NOMO-1 treated with DMSO at 0.1 percent for 48 hours (cell line): ENCODE results near the gene NR1D1.

Experiments used
- DNase-seq: peaks from one replicate; lab custom pipeline; 2025; ENCODE audit not compliant: unreplicated experiment; lab: John Stamatoyannopoulos, UW

Gene NR1D1

GRCh38 chr17:40111221-40112128 lies 11.1 kb upstream of the NR1D1 start:
- DNase-seq: peak; percentile 84

GRCh38 chr17:40110026-40110845 lies 9.8 kb upstream of the NR1D1 start:
- no peak for DNase-seq

GRCh38 chr17:40108970-40109824 lies 8.8 kb upstream of the NR1D1 start:
- no peak for DNase-seq

DNA sequence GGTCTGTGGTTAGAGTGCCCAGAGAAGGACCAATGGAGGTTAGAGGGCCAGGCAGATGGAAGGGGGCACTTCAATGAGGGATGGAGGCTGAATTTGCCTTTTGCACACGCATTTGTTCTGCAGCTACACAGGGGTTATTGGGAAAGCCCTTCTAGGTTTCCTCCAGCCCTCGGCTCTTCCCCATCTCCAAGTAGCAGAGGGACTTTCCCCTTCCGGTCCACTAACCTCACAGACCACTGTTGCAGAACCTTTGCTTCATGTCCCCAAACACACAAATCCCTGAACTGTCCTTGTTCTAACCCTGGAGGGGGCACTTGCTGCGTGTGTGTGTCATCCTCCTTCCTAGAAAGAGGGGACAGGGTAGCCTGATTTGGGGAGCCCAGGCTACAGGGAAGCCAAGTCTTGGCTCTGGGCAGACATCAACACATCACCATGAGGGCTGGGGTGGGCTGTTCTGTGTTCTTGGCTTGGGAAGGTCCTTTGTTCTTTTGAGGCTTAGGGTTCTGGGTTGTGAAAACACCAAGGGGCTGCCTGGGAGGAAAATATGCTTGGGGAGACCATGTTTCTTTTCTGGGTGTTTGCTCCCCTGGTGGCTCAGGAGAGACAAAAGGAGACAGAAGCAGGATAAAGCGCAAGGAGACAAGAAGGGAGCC lies 7.3 kb upstream of the NR1D1 start:
- DNase-seq: peak; percentile 53

DNA sequence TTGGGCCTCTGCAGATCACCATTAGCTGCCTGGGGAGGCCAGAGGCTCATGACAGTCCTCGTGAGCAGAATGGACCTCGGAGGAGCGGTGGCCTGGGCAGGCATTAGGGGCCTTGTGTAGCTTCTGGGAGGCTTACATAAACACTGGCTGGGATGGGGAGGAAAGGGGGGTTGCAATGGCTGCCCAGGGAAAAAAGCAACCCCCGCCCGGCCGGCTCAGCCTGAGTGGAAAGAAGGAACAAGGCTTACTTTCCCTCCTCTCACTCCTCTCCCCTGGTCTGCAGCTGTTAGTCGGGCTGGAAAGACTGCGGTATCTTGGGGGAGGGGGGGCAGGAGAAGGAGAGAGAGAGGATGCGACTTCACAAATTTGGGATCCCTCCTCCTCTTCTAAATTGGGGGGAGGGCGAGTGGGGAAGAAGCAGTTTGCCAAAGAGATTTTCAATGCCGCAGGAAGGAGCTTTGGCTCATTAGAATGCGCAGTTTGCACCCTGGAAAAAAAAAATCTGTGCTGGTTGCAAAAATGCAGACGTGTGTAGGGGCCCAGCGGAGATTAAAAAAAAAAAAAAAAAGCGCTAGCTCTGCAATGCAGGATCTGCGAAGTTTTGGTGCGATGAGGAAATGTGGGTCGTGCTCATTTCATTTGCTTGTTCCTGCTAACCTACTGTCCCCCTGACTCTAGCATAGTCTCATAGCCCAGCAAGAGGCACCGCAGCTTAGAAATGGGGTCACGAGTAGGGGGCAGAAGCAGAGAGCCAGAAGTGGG lies 6.6 kb upstream of the NR1D1 start:
- peak; percentile 23 for DNase-seq

- no peak for DNase-seq
Observed at GRCh38 chr17:40105861-40106759, 5.7 kb upstream of the NR1D1 start.

- DNase-seq: no peak
Observed at GRCh38 chr17:40104594-40105486, 4.5 kb upstream of the NR1D1 start.

GRCh38 chr17:40103688-40104087 lies 3.3 kb upstream of the NR1D1 start:
- no peak for DNase-seq

- no peak for DNase-seq
Observed at GRCh38 chr17:40103071-40103661, 2.8 kb upstream of the NR1D1 start.

- no peak for DNase-seq
Observed at GRCh38 chr17:40101367-40102210, 1.2 kb upstream of the NR1D1 start.

GRCh38 chr17:40100669-40101366 lies 429 bp upstream of the NR1D1 start:
- DNase-seq: peak; percentile 88

DNA sequence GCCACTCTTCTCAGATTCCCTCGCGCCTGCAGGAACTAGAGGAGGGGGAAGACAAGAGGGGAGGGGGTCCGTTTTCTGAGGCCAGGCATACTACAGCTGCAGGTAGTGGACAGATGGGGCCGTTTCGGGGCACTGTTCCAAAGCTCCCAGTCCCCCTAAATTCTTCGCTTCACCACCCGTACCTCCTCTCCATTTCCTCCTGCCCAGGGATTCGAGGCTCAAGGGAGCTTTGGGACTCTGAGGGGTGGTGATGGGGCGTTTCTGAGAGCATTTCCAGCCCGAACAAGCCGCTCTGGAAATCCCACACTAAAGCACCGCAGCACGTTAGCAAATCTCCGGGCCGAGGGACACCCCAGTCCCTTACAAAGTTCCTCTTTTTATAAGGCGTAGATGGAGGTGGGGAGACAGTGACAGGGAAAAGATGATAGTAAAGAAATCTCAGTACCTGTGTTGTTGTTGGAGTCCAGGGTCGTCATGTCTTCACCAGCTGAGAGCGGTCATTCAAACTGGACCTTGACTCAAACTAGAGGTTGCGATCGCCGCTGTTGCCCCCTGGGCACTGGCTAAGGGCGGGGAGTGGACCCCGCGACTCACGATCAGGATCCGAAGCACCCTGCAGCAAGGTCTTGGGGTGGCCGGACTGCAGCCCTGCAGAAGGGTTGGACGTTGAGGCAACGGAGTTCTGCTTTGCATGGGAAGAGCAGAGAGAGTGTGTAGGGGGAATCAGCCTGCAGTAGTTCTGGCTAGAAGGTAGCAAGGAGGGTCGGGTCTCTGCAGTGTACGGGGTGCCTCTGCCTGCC lies 570 bp downstream of the NR1D1 start:
- DNase-seq: peak; percentile 36

- peak; percentile 98 for DNase-seq
Observed at GRCh38 chr17:40098846-40099618, 1.4 kb downstream of the NR1D1 start.
